Ishikawa (cell line): ENCODE measurements around the gene DAZAP2.

Source experiments
- CEBPB ChIP-seq: IDR thresholded peaks from 2 replicates; pipeline ENCODE4 v1.6.1; 2012
- CREB1 ChIP-seq: IDR thresholded peaks from 2 replicates; pipeline ENCODE4 v1.6.1; 2012; ENCODE audit warnings: low read depth
- EGR1 ChIP-seq: IDR thresholded peaks from 2 replicates; pipeline ENCODE4 v1.6.1; 2012
- EP300 ChIP-seq: IDR thresholded peaks from 2 replicates; pipeline ENCODE4 v1.6.1; 2012; ENCODE audit warnings: borderline replicate concordance
- FOXM1 ChIP-seq: IDR thresholded peaks from 2 replicates; pipeline ENCODE4 v1.6.1; 2012; ENCODE audit warnings: low read depth, borderline replicate concordance
- NFIC ChIP-seq: IDR thresholded peaks from 2 replicates; pipeline ENCODE4 v1.6.1; 2012
- RAD21 ChIP-seq: IDR thresholded peaks from 2 replicates; pipeline ENCODE4 v1.6.1; 2012; ENCODE audit warnings: low read depth
- TAF1 ChIP-seq: IDR thresholded peaks from 2 replicates; pipeline ENCODE4 v1.6.1; 2012; ENCODE audit warnings: low read depth, mild to moderate bottlenecking
- TCF12 ChIP-seq: IDR thresholded peaks from 2 replicates; pipeline ENCODE4 v1.6.1; 2012; ENCODE audit warnings: low read depth
- TEAD4 ChIP-seq: IDR thresholded peaks from 2 replicates; pipeline ENCODE4 v1.6.1; 2012
- YY1 ChIP-seq: IDR thresholded peaks from 2 replicates; pipeline ENCODE4 v1.6.1; 2012; ENCODE audit warnings: low read depth
- ZBTB7A ChIP-seq: IDR thresholded peaks from 2 replicates; pipeline ENCODE4 v1.6.1; 2012; ENCODE audit warnings: low read depth
- TF ChIP-seq, protein P1 (sequence below): IDR thresholded peaks from 2 replicates; pipeline ENCODE4 v1.6.1; 2012; ENCODE audit warnings: low read depth, mild to moderate bottlenecking
- TF ChIP-seq, protein P2 (sequence below): IDR thresholded peaks from 2 replicates; pipeline ENCODE4 v1.6.1; 2012
- TF ChIP-seq, protein P3 (sequence below): IDR thresholded peaks from 2 replicates; pipeline ENCODE4 v1.6.1; 2012

Gene DAZAP2

DNA sequence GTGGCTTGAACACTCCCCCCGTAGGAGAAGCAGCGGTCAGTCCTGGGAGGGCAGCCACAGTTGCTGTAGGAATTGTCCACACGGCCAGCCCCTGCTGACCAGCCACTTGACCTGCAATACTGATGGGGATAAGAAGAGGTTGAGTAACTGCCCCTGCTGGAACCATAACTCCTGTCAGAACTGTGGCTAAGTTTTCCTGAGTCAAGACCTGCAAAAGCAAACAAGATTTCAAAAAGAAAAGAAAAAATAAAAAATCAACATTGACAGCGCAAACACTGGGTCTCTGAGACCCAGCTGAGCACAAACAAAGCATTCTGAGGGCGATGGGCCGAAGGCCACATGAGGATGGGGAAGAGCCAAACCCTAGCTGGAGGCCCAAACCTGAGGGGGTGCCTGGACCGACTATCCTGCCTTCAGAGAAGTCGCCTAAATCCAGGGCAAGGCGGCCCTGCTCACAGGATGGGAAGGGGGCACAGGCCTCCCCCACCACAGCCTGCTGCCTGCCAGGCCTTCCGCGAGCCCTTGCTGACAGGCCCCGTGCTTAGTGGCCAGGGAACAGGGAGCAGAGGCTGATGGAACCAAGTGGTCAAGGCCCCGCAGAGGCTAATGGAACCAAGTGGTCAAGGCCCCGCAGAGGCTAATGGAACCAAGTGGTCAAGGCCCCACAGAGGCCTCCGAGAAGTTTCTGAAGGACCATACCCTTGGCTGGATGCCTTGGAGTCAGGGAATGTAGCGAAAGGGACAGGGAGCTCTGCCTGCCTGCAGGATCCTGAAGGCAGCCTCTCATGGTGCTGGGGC lies 39.9 kb upstream of the DAZAP2 start:
- TF ChIP-seq YY1: no peak
- TF ChIP-seq, protein P1, sequence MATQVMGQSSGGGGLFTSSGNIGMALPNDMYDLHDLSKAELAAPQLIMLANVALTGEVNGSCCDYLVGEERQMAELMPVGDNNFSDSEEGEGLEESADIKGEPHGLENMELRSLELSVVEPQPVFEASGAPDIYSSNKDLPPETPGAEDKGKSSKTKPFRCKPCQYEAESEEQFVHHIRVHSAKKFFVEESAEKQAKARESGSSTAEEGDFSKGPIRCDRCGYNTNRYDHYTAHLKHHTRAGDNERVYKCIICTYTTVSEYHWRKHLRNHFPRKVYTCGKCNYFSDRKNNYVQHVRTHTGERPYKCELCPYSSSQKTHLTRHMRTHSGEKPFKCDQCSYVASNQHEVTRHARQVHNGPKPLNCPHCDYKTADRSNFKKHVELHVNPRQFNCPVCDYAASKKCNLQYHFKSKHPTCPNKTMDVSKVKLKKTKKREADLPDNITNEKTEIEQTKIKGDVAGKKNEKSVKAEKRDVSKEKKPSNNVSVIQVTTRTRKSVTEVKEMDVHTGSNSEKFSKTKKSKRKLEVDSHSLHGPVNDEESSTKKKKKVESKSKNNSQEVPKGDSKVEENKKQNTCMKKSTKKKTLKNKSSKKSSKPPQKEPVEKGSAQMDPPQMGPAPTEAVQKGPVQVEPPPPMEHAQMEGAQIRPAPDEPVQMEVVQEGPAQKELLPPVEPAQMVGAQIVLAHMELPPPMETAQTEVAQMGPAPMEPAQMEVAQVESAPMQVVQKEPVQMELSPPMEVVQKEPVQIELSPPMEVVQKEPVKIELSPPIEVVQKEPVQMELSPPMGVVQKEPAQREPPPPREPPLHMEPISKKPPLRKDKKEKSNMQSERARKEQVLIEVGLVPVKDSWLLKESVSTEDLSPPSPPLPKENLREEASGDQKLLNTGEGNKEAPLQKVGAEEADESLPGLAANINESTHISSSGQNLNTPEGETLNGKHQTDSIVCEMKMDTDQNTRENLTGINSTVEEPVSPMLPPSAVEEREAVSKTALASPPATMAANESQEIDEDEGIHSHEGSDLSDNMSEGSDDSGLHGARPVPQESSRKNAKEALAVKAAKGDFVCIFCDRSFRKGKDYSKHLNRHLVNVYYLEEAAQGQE: no peak
- TF ChIP-seq EGR1: no peak
- TF ChIP-seq CREB1: no peak

DNA sequence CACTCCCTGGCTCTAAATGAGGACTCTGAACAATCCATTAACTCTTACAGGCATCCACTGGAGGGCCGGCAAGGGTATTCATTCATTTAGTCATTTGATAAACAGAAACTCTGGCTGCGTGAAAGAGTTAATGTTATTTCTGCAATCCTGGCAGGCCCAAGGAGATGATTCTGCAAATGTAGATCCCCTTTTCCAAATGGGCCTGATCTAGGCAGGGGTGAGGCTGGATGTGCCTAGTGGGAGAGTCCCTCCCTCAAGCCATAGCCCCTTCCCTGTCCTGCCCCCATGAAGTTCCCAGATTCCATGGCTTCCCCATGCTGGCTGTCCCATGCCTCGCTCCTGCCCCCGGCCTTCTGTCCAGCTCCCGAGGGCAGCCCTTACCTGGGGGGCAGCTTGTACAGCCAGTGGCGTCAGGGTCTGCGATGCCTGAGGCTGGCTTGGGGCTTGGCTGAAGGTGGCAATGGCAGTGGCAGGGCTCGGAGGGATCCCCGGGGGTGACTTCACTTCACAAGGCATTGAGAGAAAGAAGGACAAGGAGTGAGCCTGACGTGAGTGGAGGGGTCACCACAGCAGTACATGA lies 39.2 kb upstream of the DAZAP2 start:
- TF ChIP-seq CEBPB: no peak
- TF ChIP-seq, protein P1: no peak
- no peak for TF ChIP-seq FOXM1
- TF ChIP-seq EGR1: no peak
- TF ChIP-seq TAF1: no peak
- no peak for TF ChIP-seq TEAD4
- TF ChIP-seq NFIC: no peak
- no peak for TF ChIP-seq CREB1
- TF ChIP-seq, protein P2, sequence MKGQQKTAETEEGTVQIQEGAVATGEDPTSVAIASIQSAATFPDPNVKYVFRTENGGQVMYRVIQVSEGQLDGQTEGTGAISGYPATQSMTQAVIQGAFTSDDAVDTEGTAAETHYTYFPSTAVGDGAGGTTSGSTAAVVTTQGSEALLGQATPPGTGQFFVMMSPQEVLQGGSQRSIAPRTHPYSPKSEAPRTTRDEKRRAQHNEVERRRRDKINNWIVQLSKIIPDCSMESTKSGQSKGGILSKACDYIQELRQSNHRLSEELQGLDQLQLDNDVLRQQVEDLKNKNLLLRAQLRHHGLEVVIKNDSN: no peak
- no peak for TF ChIP-seq ZBTB7A
- no peak for TF ChIP-seq EP300
- TF ChIP-seq, protein P3, sequence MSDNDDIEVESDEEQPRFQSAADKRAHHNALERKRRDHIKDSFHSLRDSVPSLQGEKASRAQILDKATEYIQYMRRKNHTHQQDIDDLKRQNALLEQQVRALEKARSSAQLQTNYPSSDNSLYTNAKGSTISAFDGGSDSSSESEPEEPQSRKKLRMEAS: no peak
- no peak for TF ChIP-seq RAD21

DNA sequence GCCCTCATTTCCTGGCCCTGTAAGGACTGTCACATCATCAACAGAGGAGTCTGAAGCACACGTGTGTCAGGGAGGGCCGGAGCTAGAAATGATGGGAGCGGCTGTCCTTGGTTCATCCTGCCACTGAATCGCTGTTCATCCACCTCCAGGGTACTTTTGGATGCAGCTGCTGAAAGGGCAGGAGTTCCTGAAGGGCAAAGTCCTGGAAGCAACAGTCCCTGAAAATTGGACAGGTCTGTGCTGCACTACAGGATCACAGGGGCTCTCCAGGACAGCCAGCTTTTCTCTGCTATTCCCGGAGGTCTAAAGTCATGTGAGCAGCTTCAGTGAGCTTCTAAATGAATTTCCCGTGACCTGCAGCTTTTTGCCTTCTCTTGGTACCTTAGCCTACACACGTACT lies 38.5 kb upstream of the DAZAP2 start:
- TF ChIP-seq, protein P3: no peak
- TF ChIP-seq YY1 (no peak), RAD21 (no peak), FOXM1 (no peak), CEBPB (no peak), NFIC (no peak), TCF12 (no peak), TAF1 (no peak), EP300 (no peak), ZBTB7A (no peak), CREB1 (no peak), TEAD4 (no peak), EGR1 (no peak)
- TF ChIP-seq, protein P2: no peak
- TF ChIP-seq, protein P1: no peak

DNA sequence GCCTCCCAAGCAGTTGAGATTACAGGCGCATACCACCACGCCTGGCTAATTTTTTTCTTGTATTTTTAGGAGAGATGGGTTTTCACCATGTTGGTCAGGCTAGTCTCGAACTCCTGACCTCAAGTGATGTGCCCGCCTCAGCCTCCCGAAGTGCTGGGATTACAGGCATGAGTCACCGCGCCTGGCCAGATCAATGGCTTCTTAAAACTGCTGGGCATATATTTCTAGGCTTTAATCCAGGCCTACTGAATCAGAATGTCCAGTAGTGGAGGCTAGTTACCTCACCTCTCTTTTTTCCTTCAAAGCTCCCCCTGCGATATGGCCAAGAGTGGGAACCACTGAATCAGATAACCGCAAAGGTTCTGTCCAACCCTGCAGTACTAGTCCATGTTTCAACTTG lies 37.8 kb upstream of the DAZAP2 start:
- no peak for TF ChIP-seq FOXM1
- TF ChIP-seq EP300: no peak
- TF ChIP-seq, protein P3: no peak
- TF ChIP-seq CREB1: no peak
- no peak for TF ChIP-seq TEAD4

DNA sequence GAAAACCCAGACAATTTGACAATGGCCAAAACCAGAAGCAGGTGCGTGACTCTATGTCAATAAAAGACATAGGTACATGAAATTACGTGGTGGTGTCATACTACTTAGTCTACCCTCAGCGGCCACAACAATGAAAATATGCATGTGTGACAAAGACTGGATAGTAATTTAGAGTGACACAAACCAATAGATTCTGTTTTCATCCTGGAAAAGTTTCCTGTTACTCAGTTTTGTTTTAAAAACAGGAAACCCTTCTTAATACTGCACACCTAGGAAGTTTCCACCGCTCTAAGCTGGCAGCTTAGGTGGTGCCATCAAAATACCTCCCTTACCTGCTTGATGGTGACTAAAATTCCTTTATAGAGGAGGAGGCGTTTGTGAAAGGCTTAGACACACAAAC lies 35.9 kb upstream of the DAZAP2 start:
- TF ChIP-seq TCF12 (no peak), CREB1 (no peak), TAF1 (no peak), ZBTB7A (no peak), YY1 (no peak), RAD21 (no peak), CEBPB (no peak), FOXM1 (no peak), EP300 (no peak), TEAD4 (no peak), NFIC (no peak), EGR1 (no peak)
- TF ChIP-seq, protein P3: no peak
- TF ChIP-seq, protein P1: no peak
- TF ChIP-seq, protein P2: no peak
